Activated CD8-positive, alpha-beta T cell treated with anti-CD3 and anti-CD28 coated beads for 36 hours (primary cell): ENCODE measurements around the gene MARK1. TPM values are rescaled to one million over a fixed set of nuclear protein-coding genes. Genes with fewer than 3 reads are reported as not detected.

Source experiments
- ATAC-seq: fragments of 200-7000 bp; cut with Tn5 transposase; one replicate; pipeline ENCODE4 v1.10.0; 2021; ENCODE audit warnings: mild to moderate bottlenecking, moderate library complexity
- CTCF ChIA-PET: fragments of 350-600 bp; sonication (Branson Sonifier 250); formaldehyde crosslinking; loops from one replicate; lab custom pipeline; 2021; ENCODE audit warnings: antibody characterized with exemption; lab: Charles Lee
- POLR2A ChIA-PET: fragments of 350-600 bp; sonication (Branson Sonifier 250); formaldehyde crosslinking; loops from one replicate; lab custom pipeline; 2021; ENCODE audit warnings: antibody characterized with exemption; lab: Charles Lee
- DNase-seq: peaks from one replicate; pipeline ENCODE4 v3.0.0-alpha.2; 2020
- H3K27ac Mint-ChIP-seq: one replicate; pipeline ENCODE4 v1.8.0; 2021; ENCODE audit warnings: mild to moderate bottlenecking, mixed read lengths
- H3K27me3 Mint-ChIP-seq: one replicate; pipeline ENCODE4 v1.8.0; 2021; ENCODE audit warnings: mixed read lengths
- H3K36me3 Mint-ChIP-seq: one replicate; pipeline ENCODE4 v1.8.0; 2021; ENCODE audit warnings: low read depth, mixed read lengths
- H3K4me1 Mint-ChIP-seq: one replicate; pipeline ENCODE4 v1.8.0; 2021; ENCODE audit warnings: low read depth, mixed read lengths
- H3K4me3 Mint-ChIP-seq: one replicate; pipeline ENCODE4 v1.8.0; 2021; ENCODE audit warnings: mild to moderate bottlenecking, moderate library complexity, mixed read lengths
- H3K9me3 Mint-ChIP-seq: one replicate; pipeline ENCODE4 v1.8.0; 2021; ENCODE audit warnings: mixed read lengths
- CTCF ChIP-seq: fragments of 200-600 bp; IDR thresholded peaks from one replicate; pipeline ENCODE4 v1.8.0; 2022; ENCODE audit warnings: antibody characterized with exemption, mild to moderate bottlenecking
- intact Hi-C: fragments of 100-400 bp; cut with micrococcal nuclease; formaldehyde crosslinking; loops from one replicate; pipeline ENCODE4 v1.10.0; 2022
- total RNA-seq, 2 experiments: library from RNA; stranded (reverse); gene quantifications; one replicate each; pipeline ENCODE4 v1.2.3, GENCODE V29; 2021

MARK1 gene
- not detected for total RNA-seq

GRCh38 chr1:220527908-220528678, at the start of gene MARK1:
MARK1 (plus strand) TSS chr1:220528136; CDS start chr1:220528823, 687 bp downstream.
- Mint-ChIP-seq H3K4me3 (peak within 1 kb of the TSS; percentile 73), H3K36me3 (no peaks in the 10 kb centered on the region), H3K9me3 (no peaks in the 10 kb centered on the region), H3K27me3 (peaks cover 47% of the 10 kb centered on the region), H3K4me1 (peaks cover 8% of the 10 kb centered on the region), H3K27ac (no peak within 1 kb of the TSS)
- DNase-seq (peak; percentile 13), ATAC-seq (peak; percentile 62)
- ChIA-PET POLR2A (no interaction called here), CTCF (no interaction called here)
- intact Hi-C loops = no loop called here
- no peak for TF ChIP-seq CTCF

- Mint-ChIP-seq H3K4me3 (no peak overlapping the region), H3K27me3 (peaks cover 4% of the 10 kb centered on the region), H3K27ac (no peak overlapping the region), H3K36me3 (no peaks in the 10 kb centered on the region), H3K9me3 (no peaks in the 10 kb centered on the region), H3K4me1 (no peaks in the 10 kb centered on the region)
- TF ChIP-seq CTCF = no peak
- CTCF ChIA-PET = no interaction called here
- POLR2A ChIA-PET = no interaction called here
- intact Hi-C loops = no loop called here
- ATAC-seq = no peak
- no peak for DNase-seq
These were observed 44.2 kb upstream of the MARK1 start for GRCh38 chr1:220483700-220484099.

- no peak for DNase-seq
- Mint-ChIP-seq H3K4me1 (no peaks in the 10 kb centered on the region), H3K4me3 (no peak overlapping the region), H3K36me3 (no peaks in the 10 kb centered on the region), H3K27me3 (peaks cover 8% of the 10 kb centered on the region), H3K9me3 (no peaks in the 10 kb centered on the region), H3K27ac (no peak overlapping the region)
- ATAC-seq = no peak
- ChIA-PET CTCF (no interaction called here), POLR2A (no interaction called here)
- intact Hi-C loops = no loop called here
- TF ChIP-seq CTCF = no peak
These were observed 43.8 kb upstream of the MARK1 start for GRCh38 chr1:220484135-220484534.

- Mint-ChIP-seq H3K9me3 (no peaks in the 10 kb centered on the region), H3K27ac (no peak overlapping the region), H3K27me3 (peaks cover 8% of the 10 kb centered on the region), H3K4me1 (no peaks in the 10 kb centered on the region), H3K4me3 (no peak overlapping the region), H3K36me3 (no peaks in the 10 kb centered on the region)
- no peak for TF ChIP-seq CTCF
- ATAC-seq (no peak), DNase-seq (no peak)
- ChIA-PET CTCF (no interaction called here), POLR2A (no interaction called here)
- intact Hi-C loops = no loop called here
These were observed 42.8 kb upstream of the MARK1 start for GRCh38 chr1:220485131-220485530.

GRCh38 chr1:220485791-220486190, 42.1 kb upstream of the MARK1 start:
- intact Hi-C loops = no loop called here
- no peak for ATAC-seq
- POLR2A ChIA-PET = no interaction called here
- peaks cover 8% of the 10 kb centered on the region for H3K27me3 Mint-ChIP-seq
- no peak overlapping the region for H3K27ac Mint-ChIP-seq
- H3K4me1 Mint-ChIP-seq = no peaks in the 10 kb centered on the region
- no peak for TF ChIP-seq CTCF
- H3K9me3 Mint-ChIP-seq = no peaks in the 10 kb centered on the region
- H3K36me3 Mint-ChIP-seq = no peaks in the 10 kb centered on the region
- CTCF ChIA-PET = no interaction called here
- no peak overlapping the region for H3K4me3 Mint-ChIP-seq
- DNase-seq = no peak
